ENCODE data around the gene PLS1. TPM values are rescaled to one million over a fixed set of nuclear protein-coding genes. Genes with fewer than 3 reads are reported as not detected.

The PLS1 gene
- polyA plus RNA-seq, 4 donors = 25.0 to 29.3 (median 27.1) TPM

DNA sequence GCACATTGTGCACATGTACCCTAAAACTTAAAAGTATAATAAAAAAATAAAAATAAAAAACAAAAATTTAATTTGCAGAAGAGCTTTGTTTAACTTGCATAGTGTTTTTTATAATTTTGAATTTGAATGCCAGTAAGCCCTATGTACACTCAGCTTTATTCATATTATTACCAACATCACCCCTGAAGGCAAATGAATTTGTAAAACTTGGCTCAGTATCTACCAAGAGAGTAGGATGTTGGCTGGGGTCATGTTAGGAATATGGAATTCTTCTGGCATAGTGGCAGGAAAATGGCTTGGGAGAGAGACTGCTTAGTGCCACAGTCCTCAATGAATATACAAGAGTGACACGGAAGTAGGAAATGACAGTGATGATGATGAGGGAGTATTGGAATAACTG is 158.3 kb downstream of the PLS1 start:
- no peak for DNase-seq (ENCODE audit: low read depth in 4 of 4, low spot score in 2 of 4)

Other genes starting within 250 kb of the PLS1 start
- gene XRN1, start 148.4 kb upstream of the PLS1 start, polyA plus RNA-seq (ENCODE audit: insufficient read length in 4 of 4) = 10 to 100 TPM; 20.6 to 33.2 (median 25.8) TPM
- 10 to 100 TPM; 22.6 to 34.1 (median 29.7) TPM for gene ATR, start 17.7 kb upstream of the PLS1 start, polyA plus RNA-seq (ENCODE audit: insufficient read length in 4 of 4)
- 10 to 100 TPM; 10.6 to 15.2 (median 11.1) TPM for gene TRPC1, start 127.6 kb downstream of the PLS1 start, polyA plus RNA-seq (ENCODE audit: insufficient read length in 4 of 4)